Measurements from ENCODE around the gene COL27A1. TPM values are rescaled to one million over a fixed set of nuclear protein-coding genes. Genes with fewer than 3 reads are reported as not detected.

COL27A1 gene
- total RNA-seq, 1 donor from 2014 or later, result 1.3 TPM

- DNase-seq (ENCODE audit: low read depth) (no peak), FAIRE-seq (no peak)
- Histone ChIP-seq H3K27me3 (ENCODE audit: control insufficient read depth, insufficient read depth, low read length) (no peaks in the 10 kb centered on the region), H3K36me3 (ENCODE audit: control insufficient read depth, insufficient read depth, low read length) (peaks cover 3% of the 10 kb centered on the region), H3K4me3 (ENCODE audit: low read depth, low read length) (no peak overlapping the region)
- TF ChIP-seq, protein P1, sequence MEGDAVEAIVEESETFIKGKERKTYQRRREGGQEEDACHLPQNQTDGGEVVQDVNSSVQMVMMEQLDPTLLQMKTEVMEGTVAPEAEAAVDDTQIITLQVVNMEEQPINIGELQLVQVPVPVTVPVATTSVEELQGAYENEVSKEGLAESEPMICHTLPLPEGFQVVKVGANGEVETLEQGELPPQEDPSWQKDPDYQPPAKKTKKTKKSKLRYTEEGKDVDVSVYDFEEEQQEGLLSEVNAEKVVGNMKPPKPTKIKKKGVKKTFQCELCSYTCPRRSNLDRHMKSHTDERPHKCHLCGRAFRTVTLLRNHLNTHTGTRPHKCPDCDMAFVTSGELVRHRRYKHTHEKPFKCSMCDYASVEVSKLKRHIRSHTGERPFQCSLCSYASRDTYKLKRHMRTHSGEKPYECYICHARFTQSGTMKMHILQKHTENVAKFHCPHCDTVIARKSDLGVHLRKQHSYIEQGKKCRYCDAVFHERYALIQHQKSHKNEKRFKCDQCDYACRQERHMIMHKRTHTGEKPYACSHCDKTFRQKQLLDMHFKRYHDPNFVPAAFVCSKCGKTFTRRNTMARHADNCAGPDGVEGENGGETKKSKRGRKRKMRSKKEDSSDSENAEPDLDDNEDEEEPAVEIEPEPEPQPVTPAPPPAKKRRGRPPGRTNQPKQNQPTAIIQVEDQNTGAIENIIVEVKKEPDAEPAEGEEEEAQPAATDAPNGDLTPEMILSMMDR (IDR thresholded peaks at IDR 0.05; ENCODE audit: insufficient read depth, low read length, severe bottlenecking), result no peak
Measured at GRCh38 chr9:114351932-114352331, 196.6 kb downstream of the COL27A1 start.

- FAIRE-seq, result no peak
Measured at GRCh38 chr9:114355821-114356220, 200.5 kb downstream of the COL27A1 start.

DNA sequence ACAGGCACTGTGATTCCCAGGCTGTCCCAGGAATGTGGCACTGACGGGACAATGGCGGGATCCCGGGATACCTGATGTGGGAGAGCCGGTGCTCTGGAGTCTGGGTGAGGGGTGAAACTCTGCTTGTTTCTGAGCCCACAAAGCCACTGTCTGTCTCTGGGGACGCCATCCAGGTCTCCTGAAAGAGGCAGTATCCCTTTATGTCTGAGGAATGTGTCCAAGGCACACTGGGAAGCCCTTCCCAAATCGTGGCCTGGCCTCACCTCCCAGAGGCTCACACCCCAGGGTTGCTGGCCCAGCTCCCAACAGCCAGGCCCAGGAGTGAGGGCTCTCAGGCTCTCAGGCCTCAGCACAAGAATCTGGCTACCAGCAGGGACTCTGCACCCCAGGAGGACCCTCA, 201.5 kb downstream of the COL27A1 start:
- Histone ChIP-seq H3K27me3 (ENCODE audit: control insufficient read depth, insufficient read depth, low read length) (no peaks in the 10 kb centered on the region), H3K4me3 (ENCODE audit: low read depth, low read length) (no peak overlapping the region), H3K36me3 (ENCODE audit: control insufficient read depth, insufficient read depth, low read length) (peaks cover 24% of the 10 kb centered on the region)
- TF ChIP-seq, protein P1 (IDR thresholded peaks at IDR 0.05; ENCODE audit: insufficient read depth, low read length, severe bottlenecking), result no peak
- DNase-seq (ENCODE audit: low read depth) (no peak), FAIRE-seq (no peak)

More at GRCh38 chr9:114355821-114356220, 200.5 kb downstream of the COL27A1 start:
- Histone ChIP-seq H3K4me3 (ENCODE audit: low read depth, low read length) (no peak overlapping the region), H3K36me3 (ENCODE audit: control insufficient read depth, insufficient read depth, low read length) (peaks cover 19% of the 10 kb centered on the region), H3K27me3 (ENCODE audit: control insufficient read depth, insufficient read depth, low read length) (no peaks in the 10 kb centered on the region)
- DNase-seq (ENCODE audit: low read depth), result no peak
- TF ChIP-seq, protein P1 (IDR thresholded peaks at IDR 0.05; ENCODE audit: insufficient read depth, low read length, severe bottlenecking), result no peak

DNA sequence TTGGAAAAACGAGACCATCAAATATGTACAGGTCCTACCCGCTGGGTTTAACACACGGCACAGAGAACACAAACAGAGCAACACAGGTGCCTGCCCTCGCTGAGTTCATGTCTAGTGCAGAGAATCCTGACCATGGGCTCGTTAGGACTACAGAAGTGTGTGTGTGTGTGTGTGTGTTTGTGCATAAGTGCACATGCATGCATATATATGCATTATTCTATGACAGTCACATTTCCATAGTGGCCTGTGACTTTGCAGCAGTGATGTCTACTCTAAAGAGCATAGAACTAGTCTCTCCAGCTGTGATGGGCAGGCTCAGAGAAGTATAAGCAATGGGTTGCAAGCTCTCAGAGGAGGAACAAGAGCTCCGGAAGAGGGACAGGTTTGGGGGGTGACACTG, 202.0 kb downstream of the COL27A1 start:
- DNase-seq (ENCODE audit: low read depth) (no peak), FAIRE-seq (no peak)
- H3K27me3 ChIP-seq (ENCODE audit: control insufficient read depth, insufficient read depth, low read length), result no peaks in the 10 kb centered on the region
- no peak overlapping the region for H3K4me3 ChIP-seq (ENCODE audit: low read depth, low read length)
- H3K36me3 ChIP-seq (ENCODE audit: control insufficient read depth, insufficient read depth, low read length), result peaks cover 24% of the 10 kb centered on the region
- TF ChIP-seq, protein P1 (IDR thresholded peaks at IDR 0.05; ENCODE audit: insufficient read depth, low read length, severe bottlenecking), result no peak

- FAIRE-seq, result no peak
- TF ChIP-seq, protein P1 (IDR thresholded peaks at IDR 0.05; ENCODE audit: insufficient read depth, low read length, severe bottlenecking), result no peak
- Histone ChIP-seq H3K27me3 (ENCODE audit: control insufficient read depth, insufficient read depth, low read length) (no peaks in the 10 kb centered on the region), H3K4me3 (ENCODE audit: low read depth, low read length) (no peak overlapping the region), H3K36me3 (ENCODE audit: control insufficient read depth, insufficient read depth, low read length) (peaks cover 24% of the 10 kb centered on the region)
- no peak for DNase-seq (ENCODE audit: low read depth)
Measured at GRCh38 chr9:114357911-114358328, 202.6 kb downstream of the COL27A1 start.

DNA sequence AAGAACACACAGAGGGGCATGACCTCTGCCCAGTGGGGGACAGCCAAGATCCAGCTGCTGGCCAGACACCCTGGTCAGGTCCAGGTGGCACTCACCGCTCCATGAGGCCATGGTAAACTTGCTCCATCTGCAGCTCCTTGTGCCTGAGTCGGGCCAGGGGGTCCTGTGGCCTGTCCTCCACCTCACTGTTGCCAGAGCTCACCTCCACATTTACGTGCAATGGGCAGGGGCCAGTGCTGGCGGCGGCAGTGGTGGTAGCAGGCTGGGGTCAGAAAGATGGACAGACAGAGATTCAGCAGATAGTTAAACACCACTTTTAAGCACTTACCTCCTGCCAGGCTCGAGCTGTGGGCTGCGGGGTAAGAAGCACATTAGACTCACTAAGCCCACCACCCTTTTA, 204.5 kb downstream of the COL27A1 start:
- FAIRE-seq, result no peak
- H3K27me3 ChIP-seq (ENCODE audit: control insufficient read depth, insufficient read depth, low read length), result no peaks in the 10 kb centered on the region
- peaks cover 24% of the 10 kb centered on the region for H3K36me3 ChIP-seq (ENCODE audit: control insufficient read depth, insufficient read depth, low read length)
- TF ChIP-seq, protein P1 (IDR thresholded peaks at IDR 0.05; ENCODE audit: insufficient read depth, low read length, severe bottlenecking), result no peak
- DNase-seq (ENCODE audit: low read depth), result no peak
- H3K4me3 ChIP-seq (ENCODE audit: low read depth, low read length), result no peak overlapping the region
